ENCODE data around the gene MBNL3. TPM values are rescaled to one million over a fixed set of nuclear protein-coding genes. Genes with fewer than 3 reads are reported as not detected.

MBNL3 gene
- total RNA-seq, 1 donor: 27.4 TPM

DNA sequence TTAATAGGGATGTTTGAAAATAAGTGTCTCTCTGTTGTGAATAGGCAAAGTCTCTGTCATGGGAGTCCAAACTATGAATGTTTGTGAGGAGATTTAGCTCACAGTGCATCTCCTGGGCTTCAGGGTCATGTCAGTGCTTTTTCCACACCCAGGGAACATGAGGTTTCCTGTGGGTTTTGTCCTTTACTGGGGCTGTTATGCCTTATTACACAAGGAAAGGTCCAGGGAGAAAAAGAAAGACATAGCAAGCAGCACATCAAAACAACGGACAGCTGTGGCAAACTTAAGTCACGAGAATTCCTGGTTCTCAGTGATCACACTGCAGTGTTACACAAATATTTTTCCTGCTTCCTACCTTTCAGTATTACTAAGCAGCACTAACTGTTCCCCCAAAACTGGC lies 99.4 kb downstream of the MBNL3 start:
- H3K27me3 ChIP-seq (ENCODE audit: insufficient read depth, low read length): no peaks in the 10 kb centered on the region
- H3K9me3 ChIP-seq (ENCODE audit: low read depth, low read length): no peaks in the 10 kb centered on the region
- no peak overlapping the region for H3K4me3 ChIP-seq (ENCODE audit: low read length)
- H3K4me1 ChIP-seq (ENCODE audit: insufficient read depth, low read length): no peaks in the 10 kb centered on the region

DNA sequence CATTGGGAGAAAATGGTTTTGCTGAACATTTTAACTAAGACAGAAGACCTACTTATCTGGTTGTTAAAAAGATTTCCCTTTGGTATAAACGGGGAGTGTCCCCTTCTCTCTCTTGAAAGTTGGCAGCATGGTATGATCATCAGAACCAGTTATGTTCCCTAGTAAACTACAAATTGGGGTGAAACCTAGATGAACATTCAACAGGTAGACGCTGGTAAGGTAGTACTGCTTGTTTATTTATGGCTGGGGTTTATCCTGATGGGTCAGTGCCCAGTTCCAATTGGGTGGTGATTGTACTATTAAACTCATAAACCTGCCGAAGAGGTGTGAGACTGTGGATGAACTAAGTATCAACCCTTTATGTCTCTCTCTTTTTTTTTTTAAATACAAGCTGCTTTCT lies 100.5 kb downstream of the MBNL3 start:
- Histone ChIP-seq H3K27me3 (ENCODE audit: insufficient read depth, low read length) (no peaks in the 10 kb centered on the region), H3K4me1 (ENCODE audit: insufficient read depth, low read length) (no peaks in the 10 kb centered on the region), H3K4me3 (ENCODE audit: low read length) (no peak overlapping the region), H3K9me3 (ENCODE audit: low read depth, low read length) (no peaks in the 10 kb centered on the region)

DNA sequence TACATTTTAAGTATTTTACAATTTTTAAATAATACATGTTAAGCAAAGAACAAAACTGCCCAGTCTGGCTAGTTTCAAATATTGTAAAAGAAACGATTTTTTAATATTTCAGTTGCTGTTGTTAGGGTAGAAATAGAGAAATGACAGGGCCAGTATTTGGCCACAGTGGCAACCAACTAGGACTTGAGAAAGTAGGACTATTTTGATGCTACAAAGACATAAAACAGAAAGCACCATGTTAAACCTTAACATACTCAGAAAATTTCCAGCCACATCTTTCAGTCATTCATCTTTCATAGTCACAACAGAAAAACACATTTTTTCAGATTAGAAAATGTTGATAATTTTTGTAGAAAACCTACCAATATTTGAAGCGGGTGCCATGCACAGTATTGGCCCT lies 104.5 kb downstream of the MBNL3 start:
- H3K4me3 ChIP-seq (ENCODE audit: low read length): no peak overlapping the region
- H3K27me3 ChIP-seq (ENCODE audit: insufficient read depth, low read length): no peaks in the 10 kb centered on the region
- H3K4me1 ChIP-seq (ENCODE audit: insufficient read depth, low read length): no peaks in the 10 kb centered on the region
- H3K9me3 ChIP-seq (ENCODE audit: low read depth, low read length): no peaks in the 10 kb centered on the region

DNA sequence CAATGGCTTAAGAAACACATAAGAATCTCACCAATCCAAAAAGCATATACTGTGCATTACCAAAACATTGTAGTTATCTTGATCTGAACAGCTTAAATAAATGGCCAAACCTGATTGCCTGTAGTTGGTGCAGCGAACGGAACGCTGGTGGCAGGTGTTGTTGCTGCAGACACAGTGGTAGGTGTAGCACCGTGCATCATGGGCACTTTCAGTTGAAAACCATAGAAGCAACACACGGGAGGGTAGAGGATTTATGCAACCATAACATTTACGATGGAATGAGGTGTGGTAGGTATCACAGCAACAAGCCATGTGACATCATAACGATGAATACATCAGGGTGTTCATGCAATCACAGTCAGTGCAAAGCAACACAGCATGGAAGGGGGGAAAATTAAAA lies 106.8 kb downstream of the MBNL3 start:
- Histone ChIP-seq H3K9me3 (ENCODE audit: low read depth, low read length) (no peaks in the 10 kb centered on the region), H3K27me3 (ENCODE audit: insufficient read depth, low read length) (no peaks in the 10 kb centered on the region), H3K4me3 (ENCODE audit: low read length) (no peak overlapping the region), H3K4me1 (ENCODE audit: insufficient read depth, low read length) (no peaks in the 10 kb centered on the region)

DNA sequence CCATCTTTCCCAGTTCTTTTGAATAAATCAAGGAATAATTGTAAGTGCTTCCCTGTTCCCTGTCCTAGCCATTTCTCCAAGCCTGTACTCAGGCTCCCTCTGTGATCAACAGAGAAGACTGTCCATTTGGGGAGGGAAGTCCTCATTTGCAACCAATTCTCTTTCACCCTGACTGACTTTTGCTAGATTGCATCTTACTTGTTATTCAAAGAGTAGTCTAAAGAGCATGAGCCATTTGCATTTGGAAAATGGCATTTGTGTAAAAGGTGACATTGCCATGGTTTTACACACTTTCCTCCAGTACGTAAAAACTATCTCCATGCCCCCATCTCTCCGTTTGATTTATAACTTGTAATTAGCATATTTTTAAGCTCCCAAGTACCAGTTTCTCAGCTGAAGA lies 110.6 kb downstream of the MBNL3 start:
- Histone ChIP-seq H3K4me3 (ENCODE audit: low read length) (no peak overlapping the region), H3K9me3 (ENCODE audit: low read depth, low read length) (no peaks in the 10 kb centered on the region), H3K4me1 (ENCODE audit: insufficient read depth, low read length) (no peaks in the 10 kb centered on the region), H3K27me3 (ENCODE audit: insufficient read depth, low read length) (no peaks in the 10 kb centered on the region)

DNA sequence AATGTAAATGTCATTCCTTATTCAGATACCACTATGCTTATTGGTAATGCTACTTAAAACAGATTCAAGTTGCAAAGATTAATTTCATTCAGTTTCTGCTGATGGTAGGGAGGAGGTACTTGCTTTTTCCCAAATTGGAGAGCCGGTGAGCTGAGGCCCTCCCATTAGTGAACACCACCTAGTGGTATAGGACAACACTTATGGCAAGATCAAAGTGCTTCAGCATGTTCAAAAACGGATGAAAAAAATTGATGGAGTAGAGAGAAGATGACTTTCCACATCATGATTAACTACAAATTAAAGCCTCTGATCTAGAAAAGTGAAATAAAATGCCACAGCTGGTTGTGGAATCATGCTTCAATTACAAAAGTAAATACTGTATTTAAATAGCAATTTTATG lies 112.9 kb downstream of the MBNL3 start:
- H3K4me3 ChIP-seq (ENCODE audit: low read length): no peak overlapping the region
- H3K4me1 ChIP-seq (ENCODE audit: insufficient read depth, low read length): no peaks in the 10 kb centered on the region
- H3K9me3 ChIP-seq (ENCODE audit: low read depth, low read length): no peaks in the 10 kb centered on the region
- H3K27me3 ChIP-seq (ENCODE audit: insufficient read depth, low read length): no peaks in the 10 kb centered on the region

DNA sequence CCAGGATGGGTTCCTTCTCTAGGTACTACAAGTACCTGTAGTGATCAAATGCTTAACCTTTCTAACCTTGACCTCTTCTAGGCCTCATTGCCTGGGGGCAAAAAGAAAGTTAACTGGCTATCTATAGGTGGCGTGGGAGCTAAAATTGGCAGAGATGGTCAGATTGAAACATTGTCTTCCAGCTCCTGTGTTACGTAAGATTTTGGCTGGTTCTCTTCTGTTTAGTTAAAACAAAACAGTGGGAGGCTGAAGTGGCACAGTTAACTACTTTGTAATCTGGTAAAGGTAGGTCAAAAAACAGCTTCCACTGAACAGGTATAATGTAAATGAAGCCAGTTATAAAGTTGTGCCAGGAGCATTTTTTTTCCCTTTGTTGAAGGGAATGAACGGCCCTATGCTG lies 115.2 kb downstream of the MBNL3 start:
- Histone ChIP-seq H3K4me1 (ENCODE audit: insufficient read depth, low read length) (no peaks in the 10 kb centered on the region), H3K27me3 (ENCODE audit: insufficient read depth, low read length) (no peaks in the 10 kb centered on the region), H3K4me3 (ENCODE audit: low read length) (no peak overlapping the region), H3K9me3 (ENCODE audit: low read depth, low read length) (no peaks in the 10 kb centered on the region)

DNA sequence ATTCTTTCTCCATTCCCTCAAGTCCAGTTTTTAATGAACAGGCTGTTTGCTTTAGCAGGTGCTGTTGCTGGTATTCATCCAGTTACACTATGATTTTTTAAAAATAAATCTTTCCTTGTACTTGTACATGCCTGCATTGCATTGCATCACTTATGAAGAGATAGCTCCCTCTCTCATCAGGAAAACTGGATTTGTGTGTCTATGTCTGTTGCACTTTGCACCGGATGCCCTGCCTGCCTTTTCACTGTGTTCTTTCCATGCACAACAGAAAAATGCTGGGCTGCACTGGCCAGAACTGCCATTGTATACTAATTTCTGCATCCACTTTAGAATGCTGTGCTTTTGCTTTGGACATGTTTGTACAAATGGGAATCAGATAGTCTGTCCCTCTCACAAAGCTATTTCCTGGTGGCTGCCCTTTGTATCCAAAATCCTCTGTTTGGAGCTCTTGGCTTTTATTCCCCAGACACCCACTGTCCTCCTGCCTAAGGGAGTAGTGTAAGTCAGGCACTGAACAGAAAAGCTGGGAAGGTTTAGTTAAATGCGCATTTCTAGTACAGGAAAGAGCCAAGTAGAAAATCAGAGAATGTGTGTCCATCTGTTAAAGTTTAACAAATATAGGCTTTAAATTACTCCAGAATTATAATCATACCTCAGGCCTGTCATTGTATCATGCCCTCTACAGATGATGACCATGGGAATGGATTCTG lies 119.1 kb downstream of the MBNL3 start:
- Histone ChIP-seq H3K4me3 (ENCODE audit: low read length) (no peak overlapping the region), H3K27me3 (ENCODE audit: insufficient read depth, low read length) (no peaks in the 10 kb centered on the region), H3K4me1 (ENCODE audit: insufficient read depth, low read length) (no peaks in the 10 kb centered on the region), H3K9me3 (ENCODE audit: low read depth, low read length) (no peaks in the 10 kb centered on the region)

DNA sequence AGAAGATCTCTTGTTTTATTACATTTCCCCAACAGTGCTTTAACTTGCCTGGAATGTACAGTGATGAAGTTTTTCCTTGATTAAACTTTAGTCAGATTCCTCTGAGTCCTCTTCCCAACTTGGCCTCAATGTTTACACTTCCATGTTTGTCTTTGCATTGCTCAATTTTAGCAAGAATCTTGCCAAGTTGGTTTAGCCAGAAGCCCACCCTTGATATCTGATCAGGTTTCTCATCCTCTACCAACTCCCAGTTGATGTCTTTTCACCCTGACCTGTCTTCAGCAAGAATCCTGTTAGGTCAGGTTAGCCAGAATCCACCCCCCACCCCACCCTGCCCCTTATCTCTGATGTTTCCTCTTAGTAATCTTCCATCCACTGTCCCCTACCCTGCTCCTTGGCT lies 120.9 kb downstream of the MBNL3 start:
- Histone ChIP-seq H3K9me3 (ENCODE audit: low read depth, low read length) (no peaks in the 10 kb centered on the region), H3K4me1 (ENCODE audit: insufficient read depth, low read length) (no peaks in the 10 kb centered on the region), H3K27me3 (ENCODE audit: insufficient read depth, low read length) (no peaks in the 10 kb centered on the region), H3K4me3 (ENCODE audit: low read length) (no peak overlapping the region)

DNA sequence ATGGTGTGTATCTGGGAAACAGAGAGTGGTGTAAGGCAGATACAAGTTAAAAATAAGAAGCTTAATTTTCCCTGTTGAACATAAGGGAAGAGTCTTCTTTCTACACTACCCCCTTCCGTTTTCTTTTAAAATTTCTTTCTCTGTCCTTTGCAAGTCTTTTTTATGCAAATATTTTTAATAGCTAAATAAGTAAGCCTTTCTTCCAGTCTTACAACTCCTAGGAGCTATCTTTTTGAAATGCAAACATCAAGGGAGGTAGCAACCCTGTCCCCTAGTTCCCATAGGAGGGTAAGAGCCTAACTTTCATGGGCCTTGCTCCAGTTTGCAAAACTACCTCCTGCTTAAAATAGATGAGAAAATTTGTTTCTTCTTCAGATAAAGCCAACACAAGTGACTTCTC lies 121.5 kb downstream of the MBNL3 start:
- Histone ChIP-seq H3K4me3 (ENCODE audit: low read length) (no peak overlapping the region), H3K4me1 (ENCODE audit: insufficient read depth, low read length) (no peaks in the 10 kb centered on the region), H3K9me3 (ENCODE audit: low read depth, low read length) (no peaks in the 10 kb centered on the region), H3K27me3 (ENCODE audit: insufficient read depth, low read length) (no peaks in the 10 kb centered on the region)

DNA sequence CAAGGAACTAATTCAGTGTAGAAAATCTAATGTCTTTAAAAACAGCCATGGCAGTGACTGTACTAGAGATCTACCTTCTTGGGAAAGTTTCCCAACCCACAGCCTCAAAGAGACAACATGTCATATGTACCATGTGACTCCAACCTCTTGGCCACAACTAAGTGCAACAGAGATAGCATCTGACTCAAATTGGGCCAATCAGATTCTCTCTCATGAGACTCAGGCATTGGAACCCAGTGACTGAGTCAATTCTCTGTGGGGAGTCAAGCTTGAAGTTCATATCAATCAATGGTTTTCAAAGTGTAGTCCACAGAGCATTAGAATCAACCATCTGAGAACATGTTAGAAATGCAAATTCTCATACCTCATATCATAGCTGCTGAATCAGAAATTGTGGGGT lies 123.3 kb downstream of the MBNL3 start:
- no peaks in the 10 kb centered on the region for H3K9me3 ChIP-seq (ENCODE audit: low read depth, low read length)
- H3K4me1 ChIP-seq (ENCODE audit: insufficient read depth, low read length): no peaks in the 10 kb centered on the region
- no peak overlapping the region for H3K4me3 ChIP-seq (ENCODE audit: low read length)
- no peaks in the 10 kb centered on the region for H3K27me3 ChIP-seq (ENCODE audit: insufficient read depth, low read length)

DNA sequence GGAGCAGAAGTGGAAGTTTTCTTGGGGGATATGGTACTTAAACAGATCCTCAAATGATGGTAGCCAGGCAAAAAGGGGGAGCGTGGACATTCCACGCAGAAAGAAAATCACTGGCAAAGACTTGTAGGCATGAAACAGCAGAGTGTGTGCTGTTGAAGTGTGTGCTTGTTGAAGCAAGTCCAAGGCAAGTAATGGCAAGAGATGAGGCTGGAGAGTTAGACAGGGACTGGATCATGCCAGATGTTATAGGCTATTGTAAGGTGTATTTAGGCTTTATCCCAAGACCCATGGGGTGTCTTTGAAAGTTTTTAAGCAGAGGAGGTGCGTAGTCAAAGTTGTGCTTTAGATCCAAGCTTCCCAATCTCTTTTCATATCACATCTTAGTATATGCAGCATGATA lies 124.5 kb downstream of the MBNL3 start:
- H3K27me3 ChIP-seq (ENCODE audit: insufficient read depth, low read length): no peaks in the 10 kb centered on the region
- no peaks in the 10 kb centered on the region for H3K4me1 ChIP-seq (ENCODE audit: insufficient read depth, low read length)
- no peaks in the 10 kb centered on the region for H3K9me3 ChIP-seq (ENCODE audit: low read depth, low read length)
- no peak overlapping the region for H3K4me3 ChIP-seq (ENCODE audit: low read length)

DNA sequence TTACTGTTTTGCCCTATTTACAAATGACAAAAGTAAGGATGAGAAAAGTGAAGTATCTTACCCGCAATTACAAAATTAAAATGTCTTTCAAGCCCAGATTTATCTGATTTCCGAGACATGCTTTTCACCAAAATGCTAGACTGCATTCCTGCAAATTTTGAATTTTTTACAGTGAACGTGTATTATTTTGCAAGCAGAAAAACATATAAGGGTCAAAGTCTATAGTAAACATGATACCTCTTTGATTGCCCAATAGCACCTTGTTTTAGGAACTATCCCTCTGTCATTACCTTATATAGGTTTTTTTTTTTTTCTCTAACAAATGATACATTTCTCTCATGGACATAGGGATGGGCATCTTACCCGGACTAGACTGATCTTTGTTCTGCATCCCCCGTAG lies 135.4 kb downstream of the MBNL3 start:
- no peak overlapping the region for H3K4me3 ChIP-seq (ENCODE audit: low read length)
- no peaks in the 10 kb centered on the region for H3K4me1 ChIP-seq (ENCODE audit: insufficient read depth, low read length)
- H3K9me3 ChIP-seq (ENCODE audit: low read depth, low read length): no peaks in the 10 kb centered on the region
- no peaks in the 10 kb centered on the region for H3K27me3 ChIP-seq (ENCODE audit: insufficient read depth, low read length)

DNA sequence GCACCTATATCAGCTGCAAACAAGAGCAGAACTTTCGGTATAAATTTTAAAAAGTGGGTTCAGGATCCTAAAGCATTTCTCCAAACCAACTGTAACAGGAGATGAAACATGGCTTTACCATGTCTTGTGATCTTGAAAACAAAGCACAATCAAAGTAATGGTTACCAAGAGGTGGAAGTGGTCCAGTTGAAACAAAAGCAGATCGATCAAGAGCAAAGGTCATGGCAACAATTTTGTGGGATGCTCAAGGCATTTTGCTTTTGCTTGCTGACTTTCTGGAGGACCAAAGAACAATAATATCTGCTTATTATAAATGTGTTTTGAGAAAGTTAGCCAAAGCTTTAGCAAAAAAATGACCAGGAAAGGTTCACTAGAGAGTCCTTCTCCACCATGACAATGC lies 152.7 kb downstream of the MBNL3 start:
- Histone ChIP-seq H3K27me3 (ENCODE audit: insufficient read depth, low read length) (no peaks in the 10 kb centered on the region), H3K4me3 (ENCODE audit: low read length) (no peak overlapping the region), H3K4me1 (ENCODE audit: insufficient read depth, low read length) (no peaks in the 10 kb centered on the region), H3K9me3 (ENCODE audit: low read depth, low read length) (no peaks in the 10 kb centered on the region)

DNA sequence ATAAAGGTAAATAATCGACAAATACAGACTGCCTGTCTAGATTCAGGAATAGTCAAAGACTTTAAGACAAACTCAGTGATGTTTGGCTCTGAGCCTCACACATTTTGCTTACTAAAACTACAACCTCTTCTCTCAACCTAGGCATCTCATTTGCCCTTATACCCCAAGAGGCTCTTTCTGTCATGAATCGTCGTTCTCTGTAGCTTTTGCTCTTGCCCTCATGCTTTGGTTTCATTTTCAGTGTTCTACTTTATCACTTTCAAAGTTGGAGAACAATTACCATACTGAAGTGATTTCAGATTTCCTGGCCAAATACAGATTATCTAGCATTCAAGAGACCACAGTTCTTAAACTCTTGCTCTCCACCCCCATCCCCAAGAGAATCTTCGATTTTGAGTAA lies 155.5 kb downstream of the MBNL3 start:
- no peak overlapping the region for H3K4me3 ChIP-seq (ENCODE audit: low read length)
- H3K4me1 ChIP-seq (ENCODE audit: insufficient read depth, low read length): no peaks in the 10 kb centered on the region
- H3K27me3 ChIP-seq (ENCODE audit: insufficient read depth, low read length): no peaks in the 10 kb centered on the region

DNA sequence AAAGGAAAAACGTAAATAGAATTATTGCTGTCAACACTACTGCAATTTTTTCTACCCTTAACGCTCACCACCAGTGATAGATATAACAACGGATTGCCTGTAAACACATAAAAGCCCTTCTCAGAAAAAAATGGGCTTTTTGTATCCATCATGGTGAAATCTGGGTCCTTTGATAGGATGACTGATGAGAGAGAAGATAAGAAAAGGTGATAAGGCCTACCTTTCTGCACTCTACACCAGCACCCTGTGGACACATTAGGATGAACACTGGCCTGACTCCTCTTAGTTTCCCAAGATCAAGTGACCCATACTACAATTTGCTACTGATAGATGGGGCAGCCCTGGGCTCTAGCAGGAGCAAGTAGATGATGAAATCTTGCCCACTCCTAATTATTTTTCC lies 157.3 kb downstream of the MBNL3 start:
- Histone ChIP-seq H3K27me3 (ENCODE audit: insufficient read depth, low read length) (no peaks in the 10 kb centered on the region), H3K4me3 (ENCODE audit: low read length) (no peak overlapping the region), H3K4me1 (ENCODE audit: insufficient read depth, low read length) (no peaks in the 10 kb centered on the region), H3K9me3 (ENCODE audit: low read depth, low read length) (no peaks in the 10 kb centered on the region)

More for the DNA sequence above, 155.5 kb downstream of the MBNL3 start:
- H3K9me3 ChIP-seq (ENCODE audit: low read depth, low read length): no peaks in the 10 kb centered on the region
